Activated naive CD4-positive, alpha-beta T cell treated with anti-CD3 and anti-CD28 coated beads for 36 hours (primary cell): ENCODE results near the gene ERAP2. TPM values are rescaled to one million over a fixed set of nuclear protein-coding genes. Genes with fewer than 3 reads are reported as not detected.
A peak's percentile ranks its signal among the peaks of the same experiment; 100 is the strongest.

Experiments
- CTCF ChIA-PET: fragments of 350-600 bp; sonication (Branson Sonifier 250); formaldehyde crosslinking; loops from one replicate; lab custom pipeline; 2021; ENCODE audit warnings: antibody characterized with exemption; lab: Charles Lee
- DNase-seq: peaks from one replicate; pipeline ENCODE4 v3.0.0-alpha.2; 2020
- H3K27ac Mint-ChIP-seq: one replicate; pipeline ENCODE4 v1.8.0; 2021; ENCODE audit warnings: mild to moderate bottlenecking, mixed read lengths
- H3K27me3 Mint-ChIP-seq: one replicate; pipeline ENCODE4 v1.8.0; 2021; ENCODE audit warnings: low read depth, mixed read lengths
- H3K36me3 Mint-ChIP-seq: one replicate; pipeline ENCODE4 v1.8.0; 2021; ENCODE audit warnings: low read depth, mixed read lengths
- H3K4me1 Mint-ChIP-seq: one replicate; pipeline ENCODE4 v1.8.0; 2021; ENCODE audit warnings: low read depth, mixed read lengths
- H3K4me3 Mint-ChIP-seq: one replicate; pipeline ENCODE4 v1.8.0; 2021; ENCODE audit warnings: mild to moderate bottlenecking, moderate library complexity, mixed read lengths
- H3K9me3 Mint-ChIP-seq: one replicate; pipeline ENCODE4 v1.8.0; 2021; ENCODE audit warnings: mixed read lengths
- intact Hi-C: fragments of 100-400 bp; cut with micrococcal nuclease; formaldehyde crosslinking; loops from one replicate; pipeline ENCODE4 v1.15.1; 2023
- total RNA-seq, 2 experiments: library from RNA; stranded (reverse); gene quantifications; one replicate each; pipeline ENCODE4 v1.2.3, GENCODE V29; 2021

ERAP2 gene
- total RNA-seq, 2 experiments from 2014 or later: 108 to 111 TPM

DNA sequence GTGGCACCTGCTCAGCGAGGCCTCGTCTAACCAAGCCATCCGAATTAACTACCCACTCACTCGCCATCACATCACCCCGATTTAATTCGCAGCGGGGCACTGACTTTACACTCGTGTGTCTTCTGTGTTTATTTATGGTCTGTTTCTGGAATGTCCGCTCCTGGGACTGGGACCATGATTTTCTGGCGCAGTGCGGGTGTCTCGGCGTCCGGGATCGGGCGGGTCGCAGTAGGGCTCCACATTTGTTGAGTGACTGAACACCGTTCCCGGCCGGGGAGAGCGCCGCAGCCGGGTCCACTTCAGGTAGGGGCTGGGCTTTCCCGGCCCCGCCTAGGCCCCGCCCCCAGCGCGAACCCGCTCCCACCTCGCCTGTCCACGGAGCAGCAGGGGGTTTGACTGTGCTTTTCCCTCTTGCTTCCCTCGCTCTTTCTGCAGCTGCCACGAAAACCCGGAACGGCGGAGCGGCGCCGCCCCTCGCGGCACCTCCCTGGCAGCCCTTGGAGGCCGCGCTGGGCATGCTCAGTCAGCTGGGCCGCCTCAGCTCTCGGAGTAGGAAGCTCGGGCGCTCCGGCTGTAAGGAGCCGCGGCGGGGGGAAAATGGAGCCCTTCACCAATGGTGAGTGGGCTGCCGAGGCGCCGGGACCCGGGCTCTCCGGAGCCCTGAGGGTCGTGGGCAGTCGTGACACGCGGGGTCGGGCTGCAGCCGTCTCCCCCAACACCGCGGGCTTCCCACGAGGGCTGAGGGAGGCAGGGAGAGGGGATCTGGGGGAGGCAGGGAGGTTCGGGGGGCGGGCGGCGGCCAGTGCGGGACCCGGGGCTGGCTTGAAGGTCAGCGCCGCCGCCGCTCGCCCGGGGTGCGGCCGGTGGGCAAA, 59.5 kb downstream of the ERAP2 start, which contains the start of gene LNPEP:
Gene LNPEP (plus strand): TSS at position 522 of the 872 bp plus-strand sequence. CDS start 76 bp downstream, at position 598.
- peak; percentile 95 for DNase-seq
- intact Hi-C loops: loop anchor here (1.0 to 2.0 kb wide), 18 partner anchors 16 to 1994 kb away; partner anchors contain the start of genes CAST, CHD1, ERAP2 and RIOK2
- Mint-ChIP-seq H3K27me3 (no peaks in the 10 kb centered on the region), H3K9me3 (no peaks in the 10 kb centered on the region), H3K4me1 (peaks cover 50% of the 10 kb centered on the region), H3K4me3 (peak within 1 kb of the TSS; percentile 85), H3K27ac (peak within 1 kb of the TSS; percentile 99), H3K36me3 (peaks cover 22% of the 10 kb centered on the region)
- CTCF ChIA-PET: interaction anchor here (0.6 to 1.8 kb wide), 8 partner anchors 22 to 407 kb away, joined by 3 to 5 read pairs (median 4); no protein-coding TSS in a partner anchor

DNA sequence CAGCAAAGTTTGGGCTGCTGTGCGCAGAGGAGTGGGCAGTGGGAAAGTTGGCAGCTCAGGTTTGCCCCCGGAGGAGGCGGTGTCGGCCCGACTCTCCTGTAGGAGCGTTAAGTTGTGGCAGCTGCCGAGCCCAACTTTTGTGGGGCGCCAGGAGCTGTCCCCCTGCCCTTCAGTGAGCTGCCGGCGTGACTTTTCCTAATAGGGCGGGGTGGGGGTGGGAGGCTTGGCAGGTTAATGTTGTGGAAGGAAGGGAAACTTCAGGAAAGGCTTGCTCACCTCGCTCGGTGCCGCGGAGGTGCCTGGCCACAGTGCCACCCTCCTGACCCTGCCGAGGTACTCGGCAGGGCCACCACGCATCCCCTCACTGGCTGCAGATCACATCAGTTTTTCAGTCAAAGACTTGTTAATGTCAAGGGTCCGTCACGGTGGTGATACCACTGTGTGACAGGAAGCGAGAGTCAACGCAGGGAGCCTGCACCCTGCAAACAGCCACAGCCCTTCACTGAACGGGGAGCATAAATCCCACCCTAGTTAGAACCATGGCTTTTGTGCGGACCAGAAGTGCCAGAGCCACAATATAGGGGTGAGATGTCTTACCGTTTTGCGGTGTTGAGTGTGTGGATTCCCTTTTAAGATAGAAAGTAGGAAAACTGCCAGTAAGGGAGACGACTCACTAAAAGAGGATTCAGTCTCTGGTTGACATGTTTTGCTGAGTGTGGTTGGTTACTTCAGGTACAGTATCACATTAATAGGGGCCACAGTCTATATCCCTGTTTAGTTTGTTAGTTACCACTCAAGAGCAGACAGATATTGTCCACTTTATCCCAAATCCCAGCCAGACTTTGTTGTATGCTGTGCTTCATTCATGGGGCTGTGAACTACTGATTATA, 60.4 kb downstream of the ERAP2 start:
- Mint-ChIP-seq H3K36me3 (peaks cover 26% of the 10 kb centered on the region), H3K4me3 (peak overlapping the region; percentile 85), H3K4me1 (peaks cover 48% of the 10 kb centered on the region), H3K27ac (peak overlapping the region; percentile 99), H3K9me3 (no peaks in the 10 kb centered on the region), H3K27me3 (no peaks in the 10 kb centered on the region)
- peak; percentile 71 for DNase-seq
- CTCF ChIA-PET: interaction anchor here (0.8 to 1.8 kb wide), 7 partner anchors 21 to 408 kb away, joined by 3 to 5 read pairs (median 4); no protein-coding TSS in a partner anchor
- intact Hi-C loops: loop anchor here (1.0 to 2.0 kb wide), 2 partner anchors 10 to 184 kb away; no protein-coding TSS in a partner anchor

DNA sequence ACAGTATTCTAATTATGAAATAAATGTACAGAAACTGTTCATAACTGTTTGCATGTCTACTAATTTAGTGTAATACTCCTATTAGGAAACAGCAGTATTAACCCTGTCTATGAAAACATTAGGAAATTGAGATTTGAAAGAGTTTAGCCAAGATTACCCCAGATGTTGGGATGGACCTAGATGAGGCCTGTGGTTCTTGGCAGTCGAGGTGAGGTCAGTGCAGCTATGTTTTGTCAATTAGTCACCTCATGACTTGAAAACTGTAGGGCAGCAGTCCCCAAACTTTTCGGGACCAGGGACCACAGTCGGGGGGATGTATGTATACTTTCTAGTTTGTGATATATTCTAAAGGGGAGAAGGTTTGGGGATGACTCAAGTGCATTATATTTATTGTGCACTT, 64.3 kb downstream of the ERAP2 start:
- Mint-ChIP-seq H3K27me3 (no peaks in the 10 kb centered on the region), H3K36me3 (peaks cover 18% of the 10 kb centered on the region), H3K4me3 (no peak overlapping the region), H3K27ac (no peak overlapping the region), H3K4me1 (peaks cover 62% of the 10 kb centered on the region), H3K9me3 (no peaks in the 10 kb centered on the region)
- CTCF ChIA-PET: interaction anchor here (0.6 to 2.7 kb wide), 4 partner anchors 8 to 71 kb away, joined by 3 to 13 read pairs (median 4); no protein-coding TSS in a partner anchor
- DNase-seq: no peak
- intact Hi-C loops: no loop called here

DNA sequence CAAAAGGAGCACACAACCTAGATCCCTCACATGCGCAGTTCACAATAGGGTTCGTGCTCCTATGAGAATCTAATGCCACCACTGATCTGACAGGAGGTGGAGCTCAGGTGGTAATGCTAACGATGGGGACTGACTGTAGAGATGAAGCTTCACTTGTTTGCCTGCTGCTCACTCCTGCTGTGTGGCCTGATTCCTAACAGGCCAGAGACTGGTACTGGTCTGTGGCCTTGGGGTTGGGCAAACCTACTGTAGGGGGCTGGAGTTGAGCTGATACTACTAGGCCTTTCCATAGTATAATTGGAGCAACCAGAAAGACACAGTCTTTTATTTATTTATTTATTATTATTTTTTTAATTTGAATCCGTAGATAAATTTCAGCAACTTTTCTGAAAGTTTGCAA, 64.8 kb downstream of the ERAP2 start:
- Mint-ChIP-seq H3K4me1 (peaks cover 68% of the 10 kb centered on the region), H3K27me3 (no peaks in the 10 kb centered on the region), H3K4me3 (no peak overlapping the region), H3K27ac (no peak overlapping the region), H3K9me3 (no peaks in the 10 kb centered on the region), H3K36me3 (peaks cover 15% of the 10 kb centered on the region)
- CTCF ChIA-PET: interaction anchor here (0.5 to 2.7 kb wide), 4 partner anchors 7 to 203 kb away, joined by 3 to 13 read pairs (median 3); no protein-coding TSS in a partner anchor
- intact Hi-C loops: no loop called here
- no peak for DNase-seq

DNA sequence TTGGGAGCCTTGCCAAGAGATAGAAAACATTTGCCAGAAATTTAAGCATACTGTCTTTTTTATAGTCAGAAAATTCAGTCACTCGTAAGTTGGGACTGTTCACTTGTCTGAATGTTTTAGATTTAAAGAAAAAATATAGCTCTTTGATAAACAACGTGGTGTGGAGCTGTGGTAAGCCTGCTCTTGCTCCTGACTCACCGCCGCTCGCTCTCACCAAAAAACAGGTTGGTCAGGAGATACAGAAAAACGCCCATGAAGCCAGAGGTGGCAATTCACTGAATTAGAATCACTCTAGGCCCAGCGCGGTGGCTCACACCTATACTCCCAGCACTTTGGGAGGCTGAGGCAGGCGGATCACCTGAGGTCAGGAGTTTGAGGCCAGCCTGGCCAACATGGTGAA, 65.8 kb downstream of the ERAP2 start:
- Mint-ChIP-seq H3K4me1 (peaks cover 73% of the 10 kb centered on the region), H3K4me3 (no peak overlapping the region), H3K27me3 (no peaks in the 10 kb centered on the region), H3K36me3 (peaks cover 11% of the 10 kb centered on the region), H3K27ac (no peak overlapping the region), H3K9me3 (no peaks in the 10 kb centered on the region)
- CTCF ChIA-PET: interaction anchor here (0.6 to 1.2 kb wide), 3 partner anchors 78 to 190 kb away, joined by 3 to 5 read pairs (median 4); no protein-coding TSS in a partner anchor
- DNase-seq: no peak
- intact Hi-C loops: no loop called here

DNA sequence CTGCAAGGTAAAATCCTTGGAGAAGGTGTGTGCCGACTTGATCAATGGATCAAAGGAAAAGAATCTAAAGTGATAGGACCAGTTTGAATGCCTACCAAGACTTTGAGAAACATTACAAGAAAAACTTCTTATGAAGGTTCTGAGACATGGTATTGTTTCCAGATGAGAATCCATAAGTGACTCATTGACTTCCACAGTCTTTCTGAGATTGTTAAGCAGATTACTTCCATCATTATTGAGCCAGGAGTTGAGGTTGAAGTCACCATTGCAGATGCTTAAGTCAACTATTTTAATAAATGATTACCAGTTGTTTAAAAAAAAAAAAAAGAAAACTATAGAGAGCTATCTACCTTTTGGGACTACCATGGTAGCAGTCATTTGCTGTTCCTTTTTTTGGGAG, 66.6 kb downstream of the ERAP2 start:
- intact Hi-C loops: no loop called here
- Mint-ChIP-seq H3K4me1 (peaks cover 70% of the 10 kb centered on the region), H3K9me3 (no peaks in the 10 kb centered on the region), H3K27ac (no peak overlapping the region), H3K27me3 (no peaks in the 10 kb centered on the region), H3K36me3 (peaks cover 11% of the 10 kb centered on the region), H3K4me3 (no peak overlapping the region)
- CTCF ChIA-PET: interaction anchor here (0.9 to 1.2 kb wide), 2 partner anchors 79 to 191 kb away, joined by 3 to 5 read pairs; no protein-coding TSS in a partner anchor
- DNase-seq: no peak

DNA sequence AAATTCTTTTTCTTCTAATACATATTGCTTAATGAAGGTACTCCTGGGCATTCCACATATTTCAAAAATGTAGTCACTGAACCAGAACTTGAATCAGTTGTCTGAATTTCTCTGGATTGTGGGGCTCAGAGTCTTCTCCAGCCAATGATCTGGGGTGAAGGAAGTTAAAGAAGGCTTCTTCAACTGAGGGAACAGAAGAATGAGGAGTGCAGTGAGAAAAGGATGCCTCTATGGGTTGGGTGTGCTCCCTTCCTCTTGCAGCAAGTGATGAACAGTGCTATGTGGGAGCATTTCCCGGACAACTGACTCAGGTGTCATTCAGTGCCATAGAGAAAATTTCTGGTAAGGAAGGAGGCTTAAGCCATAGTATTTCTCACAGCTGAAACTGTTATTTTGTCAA, 67.5 kb downstream of the ERAP2 start:
- Mint-ChIP-seq H3K27me3 (no peaks in the 10 kb centered on the region), H3K27ac (peak overlapping the region; percentile 33), H3K4me3 (no peak overlapping the region), H3K4me1 (peaks cover 61% of the 10 kb centered on the region), H3K9me3 (no peaks in the 10 kb centered on the region), H3K36me3 (peaks cover 6% of the 10 kb centered on the region)
- CTCF ChIA-PET: no interaction called here
- intact Hi-C loops: no loop called here
- no peak for DNase-seq

DNA sequence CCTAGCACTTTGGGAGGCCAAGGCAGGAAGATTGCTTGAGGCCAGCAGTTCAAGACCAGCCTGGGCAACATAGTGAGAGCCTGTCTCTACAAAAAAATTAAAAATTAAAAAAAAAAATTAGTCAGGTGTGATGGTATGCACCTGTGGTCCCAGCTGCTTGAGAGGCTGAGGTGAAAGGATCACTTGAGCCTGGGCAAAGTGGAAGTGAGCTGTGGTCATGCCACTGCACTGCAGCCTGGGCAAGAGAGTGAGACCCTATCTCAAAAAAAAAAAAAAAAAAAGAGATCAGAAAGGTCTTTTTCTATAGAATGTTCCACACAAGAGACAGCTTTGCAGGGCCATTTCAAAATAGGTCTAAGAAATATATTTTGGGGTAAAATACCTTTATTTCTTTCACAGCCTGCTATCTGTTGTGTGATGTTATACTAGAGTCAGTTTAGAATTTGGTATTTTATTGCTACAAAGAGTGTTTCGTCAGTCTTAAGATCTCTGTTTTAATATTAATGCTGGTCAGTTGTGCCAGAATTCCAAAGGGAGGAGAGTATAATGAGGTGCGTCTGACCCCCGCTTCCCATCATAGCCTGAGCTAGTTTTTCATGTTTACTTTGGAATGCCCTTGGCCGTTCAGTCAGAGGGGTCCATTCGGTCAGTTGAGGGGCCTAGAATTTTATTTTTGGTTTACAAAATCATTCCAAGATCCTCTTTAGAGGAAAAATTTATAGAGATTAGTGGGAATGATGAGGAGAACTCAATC, 69.0 kb downstream of the ERAP2 start:
- CTCF ChIA-PET: interaction anchor here (1.1 to 1.5 kb wide), 2 partner anchors 76 to 216 kb away, joined by 3 read pairs; no protein-coding TSS in a partner anchor
- peaks cover 64% of the 10 kb centered on the region for H3K4me1 Mint-ChIP-seq

DNA sequence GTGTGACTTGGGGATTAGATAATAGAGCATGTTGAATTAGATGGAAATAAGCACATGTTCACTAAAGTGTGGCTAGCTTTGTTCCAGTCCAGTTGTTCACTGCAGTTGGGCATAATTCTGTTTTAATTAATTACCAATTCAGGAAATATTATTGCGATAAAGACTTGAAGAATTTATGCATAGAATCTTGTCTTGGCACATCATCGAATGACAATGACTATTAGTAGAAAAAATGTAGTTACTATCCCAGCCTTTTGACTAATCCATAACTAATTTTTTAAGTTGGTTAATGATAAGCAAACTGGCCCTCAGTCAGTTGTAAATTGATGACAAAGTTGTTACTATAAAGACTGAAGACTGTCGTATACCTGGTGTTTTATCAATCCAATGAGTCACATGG, 70.1 kb downstream of the ERAP2 start:
- H3K4me1 Mint-ChIP-seq: peaks cover 61% of the 10 kb centered on the region
- peaks cover 5% of the 10 kb centered on the region for H3K9me3 Mint-ChIP-seq
- no peak overlapping the region for H3K4me3 Mint-ChIP-seq
- CTCF ChIA-PET: interaction anchor here (1.1 to 1.5 kb wide), 2 partner anchors 77 to 215 kb away, joined by 3 read pairs; no protein-coding TSS in a partner anchor
- no peak for DNase-seq
- intact Hi-C loops: loop anchor here (1.0 kb wide), 1 partner anchor 9 kb away; no protein-coding TSS in a partner anchor
- H3K27me3 Mint-ChIP-seq: no peaks in the 10 kb centered on the region
- H3K27ac Mint-ChIP-seq: no peak overlapping the region
- peaks cover 9% of the 10 kb centered on the region for H3K36me3 Mint-ChIP-seq

More for the DNA sequence above, 69.0 kb downstream of the ERAP2 start:
- Mint-ChIP-seq H3K27me3 (no peaks in the 10 kb centered on the region), H3K36me3 (peaks cover 11% of the 10 kb centered on the region), H3K9me3 (peaks cover 5% of the 10 kb centered on the region), H3K27ac (no peak overlapping the region), H3K4me3 (no peak overlapping the region)
- no peak for DNase-seq
- intact Hi-C loops: loop anchor here (1.0 kb wide), 1 partner anchor 8 kb away; no protein-coding TSS in a partner anchor

DNA sequence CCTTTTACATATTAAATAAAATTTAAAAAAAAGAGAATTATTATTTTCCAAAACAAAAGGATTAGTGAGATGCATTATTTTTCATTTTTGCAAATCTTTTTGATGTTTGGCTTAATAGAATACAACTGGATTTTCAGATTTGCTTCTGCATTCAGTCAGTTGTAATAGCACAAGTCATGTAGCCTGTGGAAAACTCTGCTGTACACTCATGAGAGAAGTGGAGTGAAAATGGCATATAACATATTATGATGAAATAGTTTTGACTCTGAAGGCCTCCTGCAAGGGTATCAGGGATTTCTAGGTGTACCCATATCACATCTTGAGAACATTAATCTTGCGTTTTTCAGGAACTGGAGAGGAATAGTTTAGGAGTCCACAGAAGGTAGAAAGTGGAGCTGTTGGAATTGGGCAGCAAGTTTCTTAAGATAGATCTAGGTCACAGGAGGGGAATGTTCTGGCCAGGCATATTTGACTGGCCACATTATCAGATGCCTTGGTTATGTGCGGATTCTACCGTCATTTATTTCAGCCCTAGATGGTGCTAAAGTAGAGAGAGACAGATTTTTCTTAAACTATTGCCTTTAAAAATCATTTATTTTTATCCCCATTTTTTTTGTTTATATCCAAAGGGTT, 75.9 kb downstream of the ERAP2 start:
- intact Hi-C loops: no loop called here
- H3K27me3 Mint-ChIP-seq: no peaks in the 10 kb centered on the region
- H3K27ac Mint-ChIP-seq: no peak overlapping the region
- H3K4me3 Mint-ChIP-seq: no peak overlapping the region
- peaks cover 67% of the 10 kb centered on the region for H3K4me1 Mint-ChIP-seq
- CTCF ChIA-PET: interaction anchor here (0.9 to 1.7 kb wide), 3 partner anchors 15 to 209 kb away, joined by 3 to 7 read pairs (median 3); no protein-coding TSS in a partner anchor
- DNase-seq: no peak
- peaks cover 5% of the 10 kb centered on the region for H3K9me3 Mint-ChIP-seq
- H3K36me3 Mint-ChIP-seq: peaks cover 6% of the 10 kb centered on the region
